ENCODE data around the gene NFIA.

- TF ChIP-seq CTCF (conservative IDR thresholded peaks at IDR 0.05; ENCODE audit: low read length) (no peak), EZH2phosphoT487 (IDR thresholded peaks at IDR 0.05; ENCODE audit: borderline replicate concordance) (no peak)
Observed at GRCh38 chr1:61395146-61395800, 312.9 kb downstream of the NFIA start.

All from Loucy (cell line).